ENCODE data around the gene KANK2. TPM values are rescaled to one million over a fixed set of nuclear protein-coding genes. Genes with fewer than 3 reads are reported as not detected.

Gene KANK2
- total RNA-seq, 2 donors from 2014 or later, result 74.2 to 87.7 TPM

DNA sequence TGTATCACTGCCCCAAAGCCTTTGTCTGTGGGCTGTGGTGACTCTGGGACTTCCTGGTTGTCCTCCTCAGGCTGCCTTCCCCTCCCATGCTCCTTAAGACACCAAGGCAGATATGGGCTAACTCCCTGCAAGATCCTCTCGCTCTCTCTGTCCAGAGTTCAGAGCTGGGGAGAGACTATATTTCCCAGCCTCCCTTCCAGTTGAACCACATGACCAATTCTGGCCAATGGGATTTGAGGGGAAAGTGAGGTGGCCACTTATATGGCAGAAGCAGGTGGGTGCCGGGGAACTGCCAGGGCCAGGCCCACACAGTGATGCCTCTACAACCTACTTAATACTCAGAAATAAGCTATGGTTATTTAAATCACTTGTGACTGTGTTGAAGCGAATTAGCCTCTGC lies 25.9 kb upstream of the KANK2 start:
- TF ChIP-seq, protein P1, sequence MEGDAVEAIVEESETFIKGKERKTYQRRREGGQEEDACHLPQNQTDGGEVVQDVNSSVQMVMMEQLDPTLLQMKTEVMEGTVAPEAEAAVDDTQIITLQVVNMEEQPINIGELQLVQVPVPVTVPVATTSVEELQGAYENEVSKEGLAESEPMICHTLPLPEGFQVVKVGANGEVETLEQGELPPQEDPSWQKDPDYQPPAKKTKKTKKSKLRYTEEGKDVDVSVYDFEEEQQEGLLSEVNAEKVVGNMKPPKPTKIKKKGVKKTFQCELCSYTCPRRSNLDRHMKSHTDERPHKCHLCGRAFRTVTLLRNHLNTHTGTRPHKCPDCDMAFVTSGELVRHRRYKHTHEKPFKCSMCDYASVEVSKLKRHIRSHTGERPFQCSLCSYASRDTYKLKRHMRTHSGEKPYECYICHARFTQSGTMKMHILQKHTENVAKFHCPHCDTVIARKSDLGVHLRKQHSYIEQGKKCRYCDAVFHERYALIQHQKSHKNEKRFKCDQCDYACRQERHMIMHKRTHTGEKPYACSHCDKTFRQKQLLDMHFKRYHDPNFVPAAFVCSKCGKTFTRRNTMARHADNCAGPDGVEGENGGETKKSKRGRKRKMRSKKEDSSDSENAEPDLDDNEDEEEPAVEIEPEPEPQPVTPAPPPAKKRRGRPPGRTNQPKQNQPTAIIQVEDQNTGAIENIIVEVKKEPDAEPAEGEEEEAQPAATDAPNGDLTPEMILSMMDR (conservative IDR thresholded peaks at IDR 0.05), result no peak

DNA sequence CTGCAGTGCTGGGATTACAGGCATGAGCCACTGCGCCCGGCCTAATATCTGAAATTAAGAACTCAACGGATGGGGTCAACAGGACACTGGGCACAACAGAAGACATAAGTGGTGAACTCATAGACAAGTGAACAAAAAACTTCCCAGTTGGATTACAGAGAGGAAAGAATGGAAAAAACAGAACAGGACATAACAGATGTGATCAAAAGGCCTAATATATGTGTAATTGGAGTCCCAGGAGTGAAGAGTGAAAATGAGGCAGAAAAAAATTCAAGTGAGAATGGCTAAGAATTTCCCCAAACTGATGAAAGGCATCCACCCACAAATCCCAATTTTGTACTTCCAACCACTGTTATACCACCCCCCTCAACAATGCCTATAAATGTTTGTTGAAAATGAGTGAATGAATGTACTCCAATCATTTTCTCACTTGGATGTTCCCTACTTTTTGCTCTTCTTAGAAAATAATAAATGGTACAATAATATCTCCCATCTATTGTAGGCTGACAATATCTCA lies 23.8 kb upstream of the KANK2 start:
- TF ChIP-seq, protein P1 (conservative IDR thresholded peaks at IDR 0.05), result no peak
- H3K4me3 ChIP-seq (ENCODE audit: low read length), result peak overlapping the region; percentile 8
- no peaks in the 10 kb centered on the region for H3K27me3 ChIP-seq (ENCODE audit: control insufficient read depth, insufficient read depth, low read length, poor library complexity, severe bottlenecking)
- Mint-ChIP-seq H3K27me3 (ENCODE audit: insufficient read depth) (no peaks in the 10 kb centered on the region), H3K36me3 (ENCODE audit: low read depth) (peaks cover 51% of the 10 kb centered on the region), H3K27ac (no peak overlapping the region), H3K9me3 (peaks cover 19% of the 10 kb centered on the region), H3K4me3 (no peak overlapping the region), H3K4me1 (no peaks in the 10 kb centered on the region)
- H3K9ac ChIP-seq (ENCODE audit: extremely low read depth, low read length, poor library complexity, severe bottlenecking), result no peak overlapping the region
- H3K36me3 ChIP-seq (ENCODE audit: control insufficient read depth, insufficient read depth, low read length), result peaks cover 27% of the 10 kb centered on the region
- no peak overlapping the region for H3K27ac ChIP-seq (ENCODE audit: low read depth, low read length)
- no peak for DNase-seq
- 97 to 100% methylated on average over 3 of the region's 3 CpGs for WGBS, 2 experiments (ENCODE audit: insufficient coverage in 1 of 2, insufficient read length in 1 of 2)
- H3K4me1 ChIP-seq (ENCODE audit: control insufficient read depth, insufficient read depth, low read length), result no peaks in the 10 kb centered on the region
- H3K9me3 ChIP-seq (ENCODE audit: control insufficient read depth, low read length), result peaks cover 10% of the 10 kb centered on the region

More for the DNA sequence above, 25.9 kb upstream of the KANK2 start:
- Mint-ChIP-seq H3K36me3 (ENCODE audit: low read depth) (peaks cover 56% of the 10 kb centered on the region), H3K9me3 (peaks cover 14% of the 10 kb centered on the region), H3K4me1 (no peaks in the 10 kb centered on the region), H3K27ac (no peak overlapping the region), H3K4me3 (no peak overlapping the region), H3K27me3 (ENCODE audit: insufficient read depth) (no peaks in the 10 kb centered on the region)
- H3K36me3 ChIP-seq (ENCODE audit: control insufficient read depth, insufficient read depth, low read length), result peaks cover 36% of the 10 kb centered on the region
- H3K27me3 ChIP-seq (ENCODE audit: control insufficient read depth, insufficient read depth, low read length, poor library complexity, severe bottlenecking), result no peaks in the 10 kb centered on the region
- no peaks in the 10 kb centered on the region for H3K4me1 ChIP-seq (ENCODE audit: control insufficient read depth, insufficient read depth, low read length)
- no peak overlapping the region for H3K9ac ChIP-seq (ENCODE audit: extremely low read depth, low read length, poor library complexity, severe bottlenecking)
- H3K4me3 ChIP-seq (ENCODE audit: low read length), result no peak overlapping the region
- H3K27ac ChIP-seq (ENCODE audit: low read depth, low read length), result no peak overlapping the region
- 67 to 100% methylated on average over 1 of the region's 3 CpGs for WGBS, 2 experiments (ENCODE audit: insufficient coverage in 1 of 2, insufficient read length in 1 of 2)
- DNase-seq, result no peak
- peaks cover 10% of the 10 kb centered on the region for H3K9me3 ChIP-seq (ENCODE audit: control insufficient read depth, low read length)

DNA sequence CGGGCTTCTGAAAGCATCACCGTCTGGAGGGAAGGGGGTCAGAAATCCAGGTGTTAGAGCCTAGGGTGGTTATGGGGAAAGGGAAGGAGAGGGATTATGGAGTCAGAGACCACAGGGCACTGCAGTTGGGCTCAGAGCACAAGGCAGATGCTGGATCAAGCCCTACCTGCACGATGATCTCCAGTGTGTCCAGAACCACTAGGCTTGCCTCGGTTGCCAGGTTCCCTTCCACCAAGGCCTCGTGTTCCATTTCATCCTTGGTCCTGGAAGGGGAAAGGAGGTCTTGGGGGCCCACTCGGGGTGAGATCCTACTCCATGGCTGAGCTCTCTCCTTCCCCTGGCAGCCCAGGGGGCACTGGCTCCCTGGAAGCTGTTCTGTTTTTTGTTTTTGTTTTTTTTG lies 17.0 kb upstream of the KANK2 start:
- peaks cover 38% of the 10 kb centered on the region for H3K36me3 Mint-ChIP-seq (ENCODE audit: low read depth)
- no peaks in the 10 kb centered on the region for H3K27me3 Mint-ChIP-seq (ENCODE audit: insufficient read depth)
- H3K9me3 ChIP-seq (ENCODE audit: control insufficient read depth, low read length), result no peaks in the 10 kb centered on the region
- TF ChIP-seq, protein P1 (conservative IDR thresholded peaks at IDR 0.05), result no peak
- no peak for DNase-seq
- no peaks in the 10 kb centered on the region for H3K4me1 ChIP-seq (ENCODE audit: control insufficient read depth, insufficient read depth, low read length)
- no peak overlapping the region for H3K4me3 Mint-ChIP-seq
- no peak overlapping the region for H3K27ac Mint-ChIP-seq
- no peak overlapping the region for H3K4me3 ChIP-seq (ENCODE audit: low read length)
- H3K36me3 ChIP-seq (ENCODE audit: control insufficient read depth, insufficient read depth, low read length), result peaks cover 25% of the 10 kb centered on the region
- H3K9me3 Mint-ChIP-seq, result peaks cover 4% of the 10 kb centered on the region
- WGBS, 2 experiments (ENCODE audit: insufficient coverage in 1 of 2, insufficient read length in 1 of 2), result 93 to 96% methylated on average over 3 to 6 of the region's 6 CpGs
- no peaks in the 10 kb centered on the region for H3K27me3 ChIP-seq (ENCODE audit: control insufficient read depth, insufficient read depth, low read length, poor library complexity, severe bottlenecking)
- no peaks in the 10 kb centered on the region for H3K4me1 Mint-ChIP-seq
- no peak overlapping the region for H3K27ac ChIP-seq (ENCODE audit: low read depth, low read length)
- H3K9ac ChIP-seq (ENCODE audit: extremely low read depth, low read length, poor library complexity, severe bottlenecking), result no peak overlapping the region
